HAP-1 (cell line): ENCODE results near the gene DOK4.
"Not testable (repeated sequence)": the region's sequence is repeated elsewhere in the genome, so short reads cannot be mapped to it uniquely, and the experiment has no call there.

Experiments
- DNase-seq, 2 experiments: peaks; one replicate each; pipeline ENCODE4 v3.0.0-alpha.2; 2016 to 2020; ENCODE audit warnings: low spot score in 2 of 2
- H3K27me3 ChIP-seq: fragments of 250-450 bp; sonication (Bioruptor Pico); 2 replicates; pipeline ENCODE4 v1.5.1; 2020; ENCODE audit warnings: low read depth, mild to moderate bottlenecking, moderate library complexity
- H3K36me3 ChIP-seq: fragments of 250-450 bp; sonication (Bioruptor Pico); replicated peaks from 2 replicates; pipeline ENCODE4 v1.5.1; 2020; ENCODE audit warnings: mild to moderate bottlenecking
- H3K4me1 ChIP-seq: fragments of 250-450 bp; sonication (Bioruptor Pico); 2 replicates; pipeline ENCODE4 v1.5.1; 2020; ENCODE audit warnings: mild to moderate bottlenecking
- H3K4me3 ChIP-seq: fragments of 250-450 bp; sonication (Bioruptor Pico); 2 replicates; pipeline ENCODE4 v1.5.1; 2020; ENCODE audit warnings: mild to moderate bottlenecking, moderate library complexity
- H3K9me3 ChIP-seq: fragments of 250-450 bp; sonication (Bioruptor Pico); 2 replicates; pipeline ENCODE4 v1.5.1; 2020; ENCODE audit warnings: mild to moderate bottlenecking, moderate library complexity
- in situ Hi-C: fragments of 300-500 bp; cut with MboI; formaldehyde crosslinking; loops from 3 replicates; pipeline ENCODE4 v1.14.3; 2020; ENCODE audit warnings: low sequenced_read_pairs, inconsistent platforms, mixed read lengths

The DOK4 gene

DNA sequence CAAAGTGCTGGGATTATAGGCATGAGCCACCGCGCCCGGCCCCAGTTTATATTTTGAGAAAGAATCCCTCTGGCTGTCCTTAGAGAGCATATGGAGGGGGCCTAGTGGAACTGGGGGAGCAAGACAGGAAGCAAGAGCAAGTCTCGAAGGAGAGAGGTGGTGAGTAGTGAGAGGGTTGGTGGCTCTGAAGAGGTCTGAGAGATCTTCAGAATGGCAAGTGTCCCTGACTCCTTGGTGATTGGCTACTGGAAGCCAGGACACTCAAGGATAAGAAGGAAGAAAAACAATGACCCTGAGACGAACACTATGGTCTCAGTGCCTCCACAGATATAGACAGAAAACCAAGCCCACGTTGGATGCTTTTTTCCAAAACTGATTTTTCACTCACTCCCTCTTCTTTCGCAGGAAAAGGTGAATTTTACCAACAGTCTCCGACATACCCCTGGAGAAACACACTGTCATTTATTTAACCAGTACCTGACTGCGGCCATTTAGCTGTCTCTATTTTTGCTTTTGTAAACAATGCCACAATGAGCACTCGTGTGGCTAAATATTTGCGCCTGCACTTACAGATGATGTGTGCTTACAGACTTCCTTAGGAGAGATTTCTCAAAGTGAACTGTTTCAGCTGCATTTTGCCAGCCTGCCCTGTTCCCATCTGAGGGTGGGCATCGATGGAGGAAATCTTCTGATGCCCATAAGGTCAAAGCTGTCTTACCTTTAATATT lies 15.9 kb upstream of the DOK4 start:
- Histone ChIP-seq H3K9me3 (no peaks in the 10 kb centered on the region), H3K36me3 (no peaks in the 10 kb centered on the region), H3K4me3 (no peak overlapping the region), H3K27me3 (no peaks in the 10 kb centered on the region), H3K4me1 (no peaks in the 10 kb centered on the region)
- DNase-seq = no peak
- in situ Hi-C loops = no loop called here

DNA sequence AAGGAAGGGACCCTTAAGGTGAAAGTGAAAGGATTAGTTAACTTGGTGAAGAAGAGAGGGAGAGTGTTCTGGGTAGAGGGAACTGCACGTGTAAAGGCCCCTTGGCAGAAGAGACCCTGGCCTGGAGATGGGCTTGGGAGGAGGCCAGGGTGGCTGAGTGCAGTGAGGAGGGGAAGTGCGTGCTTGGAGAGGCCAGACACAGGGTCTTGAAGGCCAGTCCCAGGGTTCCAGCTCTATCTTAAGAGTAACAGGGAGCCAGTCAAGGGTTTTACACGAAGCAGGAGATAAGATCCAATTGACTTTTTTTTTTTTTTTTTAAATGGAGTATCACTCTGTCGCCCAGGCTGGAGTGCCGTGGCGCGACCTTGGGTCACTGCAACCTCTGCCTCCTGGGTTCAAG lies 15.2 kb upstream of the DOK4 start:
- in situ Hi-C loops = no loop called here
- H3K27me3 ChIP-seq = no peaks in the 10 kb centered on the region
- H3K36me3 ChIP-seq = no peaks in the 10 kb centered on the region
- no peak overlapping the region for H3K4me3 ChIP-seq
- no peaks in the 10 kb centered on the region for H3K9me3 ChIP-seq
- no peaks in the 10 kb centered on the region for H3K4me1 ChIP-seq
- DNase-seq = no peak

DNA sequence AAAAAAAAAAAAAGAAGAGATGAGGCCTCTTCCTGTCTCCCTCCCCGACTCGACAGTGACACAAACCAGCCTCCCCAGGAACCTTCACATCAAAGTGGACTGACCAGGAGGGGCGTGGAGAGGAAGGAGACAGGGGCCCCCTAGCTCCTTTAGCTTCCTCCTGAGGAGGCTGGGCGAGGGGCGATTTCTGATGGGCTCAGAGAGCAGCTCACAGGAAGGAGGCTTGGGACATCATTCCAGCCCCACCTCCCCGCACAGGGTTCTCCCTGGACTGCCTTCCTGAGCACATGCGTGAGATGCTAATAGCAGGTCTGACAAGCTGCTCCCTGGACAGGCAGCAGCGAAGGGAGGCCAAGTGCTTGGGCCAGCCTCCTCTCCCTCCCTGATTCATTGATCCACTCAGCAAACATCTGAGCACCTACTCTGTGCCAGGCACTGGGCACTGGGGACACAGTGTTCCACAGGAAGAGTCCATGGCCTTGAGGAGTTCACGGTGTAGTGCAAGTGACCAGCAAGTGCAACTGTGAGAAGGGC lies 14.4 kb upstream of the DOK4 start:
- Histone ChIP-seq H3K9me3 (no peaks in the 10 kb centered on the region), H3K4me1 (no peaks in the 10 kb centered on the region), H3K4me3 (no peak overlapping the region), H3K27me3 (no peaks in the 10 kb centered on the region), H3K36me3 (no peaks in the 10 kb centered on the region)
- in situ Hi-C loops = no loop called here
- DNase-seq = no peak

DNA sequence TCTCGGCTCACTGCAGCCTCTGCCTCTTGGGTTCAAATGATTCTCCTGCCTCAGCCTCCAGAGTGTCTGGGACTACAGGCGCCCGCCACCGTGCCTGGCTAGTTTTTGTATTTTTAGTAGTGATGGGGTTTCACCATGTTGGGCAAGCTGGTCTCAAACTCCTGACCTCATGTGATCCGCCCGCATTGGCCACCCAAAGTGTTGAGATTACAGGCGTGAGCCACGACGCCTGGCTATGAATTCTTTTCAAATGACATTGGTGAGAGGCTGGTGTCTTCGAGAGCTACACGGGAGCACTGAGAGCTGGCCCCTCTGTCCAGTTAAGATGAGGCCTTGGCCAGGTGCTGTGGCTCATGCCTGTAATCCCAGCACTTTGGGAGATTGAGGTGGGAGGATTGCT lies 13.6 kb upstream of the DOK4 start:
- H3K36me3 ChIP-seq, H3K9me3 ChIP-seq, H3K27me3 ChIP-seq, in situ Hi-C loops, DNase-seq, H3K4me1 ChIP-seq, H3K4me3 ChIP-seq: not testable (repeated sequence)

DNA sequence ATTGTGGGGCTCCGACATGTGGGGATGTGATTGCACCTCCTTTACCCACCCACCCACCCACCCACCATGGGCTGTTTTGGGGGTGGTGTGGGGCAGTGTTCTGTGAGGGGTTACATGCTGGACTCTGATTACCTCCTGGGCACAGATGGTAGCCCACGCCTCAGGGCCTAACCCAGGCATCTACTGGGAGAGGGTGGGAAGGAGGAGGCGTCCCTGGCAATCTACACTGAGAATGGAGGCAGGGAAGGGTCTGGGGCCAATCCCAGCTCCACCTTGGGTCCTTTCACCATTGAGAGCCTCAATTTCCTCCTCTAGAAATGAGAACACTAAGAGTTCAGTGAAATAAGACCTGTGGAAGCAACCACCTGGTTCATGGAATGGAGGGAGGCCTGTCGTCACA lies 11.7 kb upstream of the DOK4 start:
- in situ Hi-C loops = no loop called here
- Histone ChIP-seq H3K4me3 (no peak overlapping the region), H3K9me3 (no peaks in the 10 kb centered on the region), H3K36me3 (no peaks in the 10 kb centered on the region), H3K27me3 (no peaks in the 10 kb centered on the region), H3K4me1 (no peaks in the 10 kb centered on the region)
- no peak for DNase-seq

DNA sequence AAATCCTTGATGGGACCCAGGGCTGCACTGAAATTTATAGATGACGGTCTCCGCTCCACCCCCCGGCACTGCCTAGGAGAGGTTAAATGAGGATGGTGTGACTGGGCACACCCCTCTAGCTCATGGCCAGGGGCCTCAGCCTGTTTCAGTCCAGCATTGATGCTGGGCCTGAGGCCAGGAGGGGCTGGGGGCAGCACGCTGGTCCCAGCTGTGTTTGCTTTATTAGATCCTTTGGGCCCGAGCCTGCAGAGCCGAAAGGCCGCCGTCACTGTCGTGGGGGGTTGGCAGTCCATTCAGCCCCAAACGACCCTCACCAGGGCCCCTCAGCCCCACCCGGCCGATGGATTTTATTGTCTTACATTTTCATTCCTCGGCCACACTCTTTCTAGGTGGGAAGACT lies 10.8 kb upstream of the DOK4 start:
- no peak overlapping the region for H3K4me3 ChIP-seq
- H3K27me3 ChIP-seq = no peaks in the 10 kb centered on the region
- in situ Hi-C loops = no loop called here
- DNase-seq = no peak
- H3K4me1 ChIP-seq = no peaks in the 10 kb centered on the region
- H3K9me3 ChIP-seq = no peaks in the 10 kb centered on the region
- no peaks in the 10 kb centered on the region for H3K36me3 ChIP-seq

DNA sequence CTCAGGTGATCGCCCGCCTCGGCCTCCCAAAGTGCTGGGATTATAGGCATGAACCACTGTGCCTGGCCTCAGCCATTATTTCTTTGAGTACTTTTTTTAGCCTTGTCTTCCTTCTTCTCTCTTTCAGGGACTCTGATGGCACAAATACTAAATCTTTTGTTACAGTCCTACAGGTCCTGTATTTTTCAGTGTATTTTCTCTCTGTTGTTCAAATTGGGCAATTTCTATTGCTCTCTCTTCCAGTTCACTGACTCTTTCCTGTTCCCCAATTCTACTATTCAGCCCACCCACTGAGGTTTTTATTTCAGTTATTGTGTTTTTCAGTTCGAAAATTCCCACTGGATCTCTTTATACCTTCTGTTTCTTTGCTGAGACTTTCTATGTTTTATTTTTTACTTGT lies 7.5 kb upstream of the DOK4 start:
- Histone ChIP-seq H3K27me3 (peaks cover 4% of the 10 kb centered on the region; the same call in 1 of the 2 replicates), H3K36me3 (no peaks in the 10 kb centered on the region), H3K9me3 (peaks cover 1% of the 10 kb centered on the region; the same call in 1 of the 2 replicates), H3K4me1 (no peaks in the 10 kb centered on the region), H3K4me3 (no peak overlapping the region)
- in situ Hi-C loops = no loop called here
- DNase-seq = no peak

DNA sequence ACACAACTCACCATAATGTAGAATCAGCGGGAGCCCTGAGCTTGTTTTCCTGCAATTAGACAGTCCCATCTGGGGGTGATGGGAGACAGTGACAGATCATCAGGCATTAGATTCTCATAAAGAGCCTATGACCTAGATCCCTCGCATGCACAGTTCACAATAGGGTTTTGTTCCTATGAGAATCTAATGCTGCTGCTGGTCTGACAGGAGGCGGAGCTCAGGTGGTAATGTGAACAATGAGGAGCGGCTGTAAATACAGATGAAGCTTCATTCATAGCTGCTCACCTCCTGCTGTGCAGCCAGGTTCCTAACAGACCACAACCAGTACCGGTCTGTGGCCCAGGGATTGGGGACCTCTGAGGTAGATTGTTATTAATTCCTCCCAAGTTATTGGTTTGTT lies 2.9 kb upstream of the DOK4 start:
- Histone ChIP-seq H3K27me3 (peaks cover 4% of the 10 kb centered on the region; the same call in 1 of the 2 replicates), H3K4me3 (no peak overlapping the region), H3K4me1 (peaks cover 7% of the 10 kb centered on the region; the same call in 1 of the 2 replicates), H3K36me3 (no peaks in the 10 kb centered on the region), H3K9me3 (peaks cover 4% of the 10 kb centered on the region; the same call in 1 of the 2 replicates)
- DNase-seq = no peak
- in situ Hi-C loops = no loop called here

DNA sequence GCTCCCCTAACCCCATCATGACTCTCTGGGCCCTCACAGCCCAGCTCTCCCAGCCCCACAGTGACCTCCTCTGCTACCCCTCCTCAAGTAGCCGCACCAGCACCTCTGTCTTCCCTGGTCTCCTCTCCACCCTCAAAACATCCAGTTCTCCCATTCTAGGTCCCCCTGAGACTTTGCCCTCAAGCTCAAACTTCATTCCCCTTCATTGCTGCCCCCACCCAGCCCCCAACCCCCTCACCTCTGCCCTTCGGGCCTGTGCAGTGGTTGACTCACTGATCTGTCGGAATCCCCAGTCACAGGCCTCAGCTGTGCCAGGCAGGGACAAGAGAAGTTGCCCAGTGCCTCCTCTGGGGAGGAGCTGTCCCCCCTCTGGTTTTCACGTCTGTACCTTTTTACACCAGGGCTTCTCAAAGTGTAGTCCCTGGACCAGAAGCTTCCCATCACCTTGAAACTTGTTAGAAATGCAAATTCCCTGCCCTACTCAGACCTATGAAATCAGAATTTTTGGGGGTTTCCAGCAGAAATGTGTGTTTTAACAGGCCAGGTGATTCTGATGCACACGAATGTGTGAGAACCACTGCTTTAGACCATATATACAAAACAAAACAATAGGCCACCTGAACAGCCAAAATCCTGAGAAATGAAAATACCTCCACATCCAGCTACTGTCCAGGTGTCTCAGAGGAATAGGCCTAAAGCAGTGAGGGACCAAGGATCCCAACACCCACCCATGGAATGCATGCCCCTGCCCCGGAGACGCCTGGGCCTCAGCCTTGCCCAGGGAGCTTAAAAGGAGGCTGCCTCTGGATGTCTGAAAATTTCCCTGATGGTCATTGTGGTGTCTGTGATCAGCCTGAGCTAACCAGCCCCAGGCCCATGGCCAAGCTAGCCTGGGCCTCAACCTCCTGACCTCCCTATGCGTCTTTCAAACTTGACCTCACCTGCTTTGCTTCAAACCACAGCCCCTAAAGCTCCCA lies 853 bp upstream of the DOK4 start:
- H3K4me1 ChIP-seq = peaks cover 7% of the 10 kb centered on the region; the same call in 1 of the 2 replicates
- H3K4me3 ChIP-seq = peak overlapping the region; percentile 6; the same call in 1 of the 2 replicates
- H3K9me3 ChIP-seq = peaks cover 4% of the 10 kb centered on the region; the same call in 1 of the 2 replicates
- in situ Hi-C loops = no loop called here
- H3K36me3 ChIP-seq = no peaks in the 10 kb centered on the region
- H3K27me3 ChIP-seq = peaks cover 4% of the 10 kb centered on the region; the same call in 1 of the 2 replicates
- DNase-seq = no peak

DNA sequence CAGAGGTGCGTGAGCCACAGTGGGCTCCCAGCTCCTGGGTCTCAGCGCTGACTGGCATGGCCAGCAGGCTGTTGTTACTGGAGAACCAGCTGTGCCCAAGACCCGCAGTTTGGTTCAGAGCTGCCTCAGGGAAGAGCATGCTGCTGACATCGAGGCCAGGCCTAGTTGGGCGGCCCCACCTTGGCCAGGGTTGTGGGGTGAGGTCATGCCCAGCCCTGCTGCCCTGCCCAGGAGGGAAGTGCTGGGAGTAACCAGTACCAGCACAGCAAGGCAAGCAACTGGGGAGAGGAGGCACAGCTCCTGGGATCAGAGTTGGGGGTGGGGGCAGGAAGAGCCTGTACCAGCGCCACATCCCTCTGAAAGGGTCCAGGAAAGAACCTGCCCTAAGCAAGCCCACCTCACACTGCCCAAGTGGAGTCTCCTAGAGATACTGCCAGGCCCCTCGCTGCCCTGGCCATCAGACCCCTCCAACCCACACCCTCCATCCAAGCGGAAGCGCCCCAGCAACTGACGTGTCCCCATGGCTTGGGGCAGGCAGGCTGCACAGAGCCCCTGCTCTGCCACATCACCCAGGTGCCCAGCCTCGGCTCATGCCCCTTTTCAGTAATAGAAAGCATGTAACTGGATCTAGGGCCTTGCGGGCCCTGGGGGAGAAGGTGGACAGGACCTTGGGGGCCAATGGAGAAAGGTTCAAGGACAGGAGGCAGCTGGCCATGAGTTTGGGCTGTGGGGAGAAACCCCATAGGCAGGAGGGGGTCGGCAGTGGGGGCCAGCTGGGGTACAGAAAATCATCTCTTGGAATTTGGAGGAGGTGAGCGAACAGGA lies 990 bp downstream of the DOK4 start:
- in situ Hi-C loops = no loop called here
- DNase-seq = no peak
- Histone ChIP-seq H3K27me3 (no peaks in the 10 kb centered on the region), H3K4me1 (peaks cover 7% of the 10 kb centered on the region; the same call in 1 of the 2 replicates), H3K9me3 (peaks cover 4% of the 10 kb centered on the region; the same call in 1 of the 2 replicates), H3K36me3 (no peaks in the 10 kb centered on the region), H3K4me3 (peak overlapping the region; percentile 48)

DNA sequence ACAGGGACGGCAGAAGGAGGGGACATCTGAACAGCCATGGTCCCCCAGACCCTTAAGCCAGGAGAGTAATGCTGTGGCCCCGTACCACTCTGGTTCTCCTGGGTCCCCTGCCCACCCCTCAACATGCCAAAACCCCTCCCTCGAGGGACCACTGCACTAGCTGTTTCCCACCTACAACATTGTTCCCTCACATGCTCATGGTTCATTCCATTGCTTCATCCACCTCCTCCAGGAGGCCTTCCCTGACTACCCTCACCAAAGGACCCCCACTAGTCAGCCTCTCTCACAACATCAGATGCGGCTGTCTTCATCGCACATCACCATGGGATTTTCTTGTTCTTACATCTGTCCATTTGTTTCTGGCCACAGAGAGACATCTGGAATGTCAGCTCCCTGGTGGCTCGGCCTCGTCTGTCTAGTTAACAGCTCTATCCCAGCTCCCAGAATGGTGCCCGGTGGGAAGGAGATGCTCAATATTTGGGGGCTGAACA lies 1.7 kb downstream of the DOK4 start:
- Histone ChIP-seq H3K27me3 (no peaks in the 10 kb centered on the region), H3K36me3 (no peaks in the 10 kb centered on the region), H3K9me3 (peaks cover 4% of the 10 kb centered on the region; the same call in 1 of the 2 replicates), H3K4me3 (no peak overlapping the region), H3K4me1 (peaks cover 11% of the 10 kb centered on the region; the same call in 1 of the 2 replicates)
- DNase-seq = no peak
- in situ Hi-C loops = no loop called here

DNA sequence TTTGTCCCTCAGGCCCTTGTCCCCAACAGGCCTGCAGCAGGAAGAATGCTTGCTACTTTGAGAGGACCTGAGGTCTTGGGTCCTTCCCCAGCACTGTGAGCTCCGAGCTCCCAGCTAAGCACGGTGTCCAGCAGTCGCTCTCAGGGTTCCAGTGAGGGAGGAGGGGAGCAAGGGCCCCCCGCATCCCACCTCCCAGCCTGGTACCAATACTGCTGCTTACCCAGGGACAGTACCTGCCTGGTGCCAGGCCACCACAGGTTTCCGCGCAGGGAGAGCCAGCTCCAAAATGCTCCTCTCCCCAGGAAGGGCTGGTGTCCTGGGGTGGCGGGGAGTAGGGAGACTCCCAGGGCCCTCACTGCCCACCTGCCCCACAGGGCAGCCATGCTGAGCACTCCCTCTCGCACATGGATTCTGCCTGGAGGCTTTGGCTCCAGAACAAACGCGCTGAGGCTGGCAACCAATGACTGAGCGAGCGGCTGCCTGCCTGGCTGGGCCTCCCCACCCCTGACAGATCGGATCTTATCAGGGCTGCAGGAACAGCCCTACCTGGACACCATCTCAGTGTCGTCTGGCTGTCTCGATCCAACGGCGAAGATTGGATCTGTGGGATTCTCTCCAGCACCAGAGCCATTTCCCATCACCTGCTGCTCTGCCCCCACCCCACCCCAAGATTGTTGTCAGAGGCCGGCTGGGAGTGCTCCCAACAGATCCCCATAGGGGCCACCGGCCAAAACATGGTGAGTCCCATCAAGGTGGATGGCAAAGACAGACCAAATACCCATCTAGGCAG lies 2.4 kb downstream of the DOK4 start:
- H3K9me3 ChIP-seq = peaks cover 4% of the 10 kb centered on the region; the same call in 1 of the 2 replicates
- no peak for DNase-seq
- no peaks in the 10 kb centered on the region for H3K36me3 ChIP-seq
- in situ Hi-C loops = no loop called here
- H3K4me1 ChIP-seq = peaks cover 11% of the 10 kb centered on the region; the same call in 1 of the 2 replicates
- no peaks in the 10 kb centered on the region for H3K27me3 ChIP-seq
- H3K4me3 ChIP-seq = no peak overlapping the region
